ENCODE data around the gene MSH3. TPM values are rescaled to one million over a fixed set of nuclear protein-coding genes. Genes with fewer than 3 reads are reported as not detected.

Gene MSH3
- total RNA-seq, 1 donor from 2014 or later = 8.7 TPM

DNA sequence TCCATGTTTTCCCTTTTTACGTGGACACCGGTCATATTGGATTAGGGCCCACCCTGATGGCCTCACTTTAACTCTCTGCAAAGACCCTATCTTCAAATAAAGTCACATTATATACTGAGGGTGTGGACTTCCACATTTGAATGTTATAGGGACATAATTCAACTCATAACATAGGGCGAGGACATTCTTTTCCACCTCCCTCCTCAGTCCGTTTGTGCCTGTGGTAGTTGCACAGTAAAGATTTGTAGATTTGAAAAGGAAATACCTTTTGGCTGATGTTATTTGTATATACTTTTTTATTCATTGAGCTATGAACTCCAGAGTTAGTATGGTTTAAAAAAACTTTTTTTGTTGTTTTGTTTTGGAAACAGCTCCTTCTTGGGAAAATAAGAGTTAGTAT, 51.3 kb downstream of the MSH3 start:
- no peak overlapping the region for H3K27ac ChIP-seq
- no peak for DNase-seq (ENCODE audit: low spot score in 2 of 2)
- H3K4me3 ChIP-seq = no peak overlapping the region
- no peak for TF ChIP-seq CTCF (IDR thresholded peaks at IDR 0.05)
- H3K9me3 ChIP-seq = no peaks in the 10 kb centered on the region
- no peaks in the 10 kb centered on the region for H3K27me3 ChIP-seq
- intact Hi-C loops (cut with DNase I) = no loop called here
- peaks cover 0 to 2% of the 10 kb centered on the region in 2 donors for H3K36me3 ChIP-seq
- peaks cover 0 to 3% of the 10 kb centered on the region in 2 donors for H3K4me1 ChIP-seq

DNA sequence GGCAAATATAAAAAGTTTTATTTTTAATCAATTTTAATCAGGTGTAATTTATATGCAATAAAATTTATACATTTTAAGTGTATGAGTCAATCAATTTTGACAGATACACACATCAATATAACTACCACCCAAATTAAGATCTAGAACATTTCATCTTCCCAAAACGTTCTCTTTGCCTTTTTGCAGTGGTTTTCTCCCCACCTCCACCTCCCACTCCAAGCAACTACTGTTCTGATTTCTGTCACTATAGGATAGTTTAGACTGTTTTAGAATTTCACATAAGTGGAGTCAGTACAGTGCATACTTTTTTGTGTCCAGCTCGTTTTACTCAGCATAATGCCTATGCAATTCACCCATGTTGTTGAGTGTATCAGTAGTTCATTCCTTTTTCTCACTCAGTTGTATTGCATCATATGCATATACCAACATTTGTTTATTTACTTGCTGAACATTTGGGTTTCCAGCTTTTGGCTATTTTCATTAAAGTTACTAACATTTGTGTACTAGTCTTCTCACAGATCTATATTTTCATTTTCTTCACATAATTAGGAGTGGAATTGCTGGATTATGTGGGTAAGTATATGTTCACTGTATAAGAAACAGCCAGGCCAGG, 52.5 kb downstream of the MSH3 start:
- peaks cover 0 to 9% of the 10 kb centered on the region in 2 donors for H3K36me3 ChIP-seq
- no peak for TF ChIP-seq CTCF (IDR thresholded peaks at IDR 0.05)
- H3K27me3 ChIP-seq = no peaks in the 10 kb centered on the region
- no peak for DNase-seq (ENCODE audit: low spot score in 2 of 2)
- intact Hi-C loops (cut with DNase I) = no loop called here
- H3K4me1 ChIP-seq = peaks cover 0 to 3% of the 10 kb centered on the region in 2 donors
- H3K9me3 ChIP-seq = no peaks in the 10 kb centered on the region
- no peak overlapping the region for H3K4me3 ChIP-seq
- H3K27ac ChIP-seq = peak overlapping the region in 1 of 2 donors; percentile 13

GRCh38 chr5:80707645-80708044, 53.2 kb downstream of the MSH3 start:
- Histone ChIP-seq H3K4me1 (peaks cover 0 to 3% of the 10 kb centered on the region in 2 donors), H3K9me3 (no peaks in the 10 kb centered on the region), H3K27ac (peak overlapping the region in 1 of 2 donors; percentile 13), H3K36me3 (peaks cover 0 to 9% of the 10 kb centered on the region in 2 donors), H3K27me3 (no peaks in the 10 kb centered on the region), H3K4me3 (no peak overlapping the region)
- TF ChIP-seq CTCF (IDR thresholded peaks at IDR 0.05) = no peak
- DNase-seq (ENCODE audit: low spot score in 2 of 2) = no peak
- intact Hi-C loops (cut with DNase I) = no loop called here

DNA sequence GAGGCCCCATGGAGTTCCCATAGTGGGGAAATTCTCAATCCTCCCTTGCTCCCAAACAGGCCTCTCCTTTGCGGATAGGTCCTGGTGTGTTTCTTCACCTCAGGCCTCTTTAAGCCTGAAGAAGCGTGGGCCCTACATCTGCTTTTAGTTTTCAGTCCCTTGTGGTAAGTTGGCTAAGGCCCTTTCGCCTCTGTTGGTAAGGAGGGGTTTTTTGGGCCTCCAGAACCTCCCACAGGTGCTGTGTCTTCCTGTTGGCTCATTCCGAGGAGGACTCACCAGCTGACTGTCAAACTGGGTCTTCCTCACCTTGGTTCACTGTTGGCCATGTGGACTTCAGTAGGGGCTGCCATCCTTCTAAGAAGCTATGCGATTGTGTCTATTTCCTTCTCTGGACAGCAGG, 56.8 kb downstream of the MSH3 start:
- Histone ChIP-seq H3K4me1 (peaks cover 0 to 3% of the 10 kb centered on the region in 2 donors), H3K4me3 (no peak overlapping the region), H3K36me3 (peaks cover 11 to 17% of the 10 kb centered on the region in 2 donors), H3K27me3 (no peaks in the 10 kb centered on the region), H3K27ac (no peak overlapping the region), H3K9me3 (no peaks in the 10 kb centered on the region)
- TF ChIP-seq CTCF (IDR thresholded peaks at IDR 0.05) = no peak
- intact Hi-C loops (cut with DNase I) = no loop called here
- DNase-seq (ENCODE audit: low spot score in 2 of 2) = no peak

DNA sequence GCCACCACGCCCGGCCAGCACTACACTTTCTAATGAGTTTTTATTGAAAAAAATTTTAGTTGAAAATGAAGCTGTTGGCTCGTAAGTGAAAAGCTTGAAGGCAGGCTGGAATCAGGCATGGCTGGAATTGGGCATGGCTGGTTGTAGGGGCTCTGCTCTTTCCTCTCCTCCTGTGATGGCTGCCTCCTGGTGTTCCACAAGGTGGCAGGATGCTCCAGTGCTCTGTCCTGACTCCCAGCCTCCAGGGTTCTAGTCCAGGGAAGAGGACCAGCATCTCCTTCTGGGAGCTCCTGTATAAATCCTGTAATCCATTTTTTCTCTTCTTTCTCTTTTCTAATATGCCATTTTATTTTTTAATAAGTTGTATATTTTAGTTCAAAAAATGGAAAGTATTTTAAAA, 57.5 kb downstream of the MSH3 start:
- no peak for TF ChIP-seq CTCF (IDR thresholded peaks at IDR 0.05)
- intact Hi-C loops (cut with DNase I) = no loop called here
- Histone ChIP-seq H3K27ac (no peak overlapping the region), H3K36me3 (peaks cover 11 to 17% of the 10 kb centered on the region in 2 donors), H3K4me1 (peaks cover 0 to 3% of the 10 kb centered on the region in 2 donors), H3K9me3 (no peaks in the 10 kb centered on the region), H3K4me3 (no peak overlapping the region), H3K27me3 (no peaks in the 10 kb centered on the region)
- no peak for DNase-seq (ENCODE audit: low spot score in 2 of 2)

DNA sequence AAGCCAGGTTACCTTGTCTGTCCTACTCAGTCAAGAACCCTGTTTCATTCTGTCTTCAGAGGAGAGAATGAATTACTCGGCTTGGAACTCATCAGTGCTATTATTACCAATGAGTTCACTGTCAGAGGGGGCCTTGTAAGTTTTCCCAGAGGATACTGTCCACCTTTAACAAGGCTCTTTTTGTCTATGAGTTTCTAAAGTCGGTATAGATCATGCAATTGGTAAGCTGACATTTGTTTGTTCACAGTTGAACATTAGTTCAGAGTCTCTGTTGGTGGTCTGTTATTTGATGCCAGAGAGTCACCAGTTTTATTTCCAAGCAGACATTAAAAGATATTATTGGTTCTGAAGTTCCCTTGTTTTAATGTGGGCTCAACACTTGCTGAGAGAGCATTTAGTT, 58.5 kb downstream of the MSH3 start:
- Histone ChIP-seq H3K36me3 (peaks cover 11 to 17% of the 10 kb centered on the region in 2 donors), H3K27me3 (no peaks in the 10 kb centered on the region), H3K4me1 (no peaks in the 10 kb centered on the region), H3K4me3 (no peak overlapping the region), H3K9me3 (no peaks in the 10 kb centered on the region), H3K27ac (no peak overlapping the region)
- intact Hi-C loops (cut with DNase I) = no loop called here
- DNase-seq (ENCODE audit: low spot score in 2 of 2) = no peak
- no peak for TF ChIP-seq CTCF (IDR thresholded peaks at IDR 0.05)

Data from ascending aorta (tissue), 2 donors.